ENCODE results near the gene ACVR1C. TPM values are rescaled to one million over a fixed set of nuclear protein-coding genes. Genes with fewer than 3 reads are reported as not detected.

The ACVR1C gene
- total RNA-seq, 2 donors from 2014 or later, result 0.67 to 1.1 TPM

GRCh38 chr2:157504623-157505022, 124.0 kb downstream of the ACVR1C start:
- no peaks in the 10 kb centered on the region for H3K4me1 ChIP-seq
- DNase-seq (ENCODE audit: low spot score), result no peak
- H3K27ac ChIP-seq, result no peak overlapping the region
- no peaks in the 10 kb centered on the region for H3K27me3 ChIP-seq
- no peak overlapping the region for H3K4me3 ChIP-seq
- peaks cover 0 to 3% of the 10 kb centered on the region in 2 donors for H3K9me3 ChIP-seq
- no peak for TF ChIP-seq CTCF (IDR thresholded peaks at IDR 0.05)
- no peaks in the 10 kb centered on the region for H3K36me3 ChIP-seq

GRCh38 chr2:157501026-157501425, 127.6 kb downstream of the ACVR1C start:
- Histone ChIP-seq H3K36me3 (no peaks in the 10 kb centered on the region), H3K27ac (no peak overlapping the region), H3K4me3 (no peak overlapping the region), H3K9me3 (no peaks in the 10 kb centered on the region), H3K4me1 (no peaks in the 10 kb centered on the region), H3K27me3 (no peaks in the 10 kb centered on the region)
- no peak for TF ChIP-seq CTCF (IDR thresholded peaks at IDR 0.05)
- DNase-seq (ENCODE audit: low spot score), result no peak

GRCh38 chr2:157500334-157500733, 128.3 kb downstream of the ACVR1C start:
- Histone ChIP-seq H3K4me1 (no peaks in the 10 kb centered on the region), H3K27me3 (no peaks in the 10 kb centered on the region), H3K27ac (no peak overlapping the region), H3K36me3 (no peaks in the 10 kb centered on the region), H3K9me3 (no peaks in the 10 kb centered on the region), H3K4me3 (no peak overlapping the region)
- DNase-seq (ENCODE audit: low spot score), result no peak
- no peak for TF ChIP-seq CTCF (IDR thresholded peaks at IDR 0.05)

GRCh38 chr2:157498483-157498882, 130.2 kb downstream of the ACVR1C start:
- no peak for DNase-seq (ENCODE audit: low spot score)
- no peaks in the 10 kb centered on the region for H3K4me1 ChIP-seq
- no peak for TF ChIP-seq CTCF (IDR thresholded peaks at IDR 0.05)

GRCh38 chr2:157497638-157498314, 130.9 kb downstream of the ACVR1C start:
- H3K27me3 ChIP-seq, result no peaks in the 10 kb centered on the region
- no peak overlapping the region for H3K27ac ChIP-seq
- TF ChIP-seq CTCF (IDR thresholded peaks at IDR 0.05), result peak; percentile 23 to 72
- H3K9me3 ChIP-seq, result no peaks in the 10 kb centered on the region
- H3K36me3 ChIP-seq, result no peaks in the 10 kb centered on the region
- DNase-seq (ENCODE audit: low spot score), result no peak
- no peaks in the 10 kb centered on the region for H3K4me1 ChIP-seq
- H3K4me3 ChIP-seq, result no peak overlapping the region

More at GRCh38 chr2:157498483-157498882, 130.2 kb downstream of the ACVR1C start:
- Histone ChIP-seq H3K27me3 (no peaks in the 10 kb centered on the region), H3K36me3 (no peaks in the 10 kb centered on the region), H3K27ac (no peak overlapping the region), H3K9me3 (no peaks in the 10 kb centered on the region), H3K4me3 (no peak overlapping the region)
